ENCODE measurements around the gene CSMD2.

The CSMD2 gene

DNA sequence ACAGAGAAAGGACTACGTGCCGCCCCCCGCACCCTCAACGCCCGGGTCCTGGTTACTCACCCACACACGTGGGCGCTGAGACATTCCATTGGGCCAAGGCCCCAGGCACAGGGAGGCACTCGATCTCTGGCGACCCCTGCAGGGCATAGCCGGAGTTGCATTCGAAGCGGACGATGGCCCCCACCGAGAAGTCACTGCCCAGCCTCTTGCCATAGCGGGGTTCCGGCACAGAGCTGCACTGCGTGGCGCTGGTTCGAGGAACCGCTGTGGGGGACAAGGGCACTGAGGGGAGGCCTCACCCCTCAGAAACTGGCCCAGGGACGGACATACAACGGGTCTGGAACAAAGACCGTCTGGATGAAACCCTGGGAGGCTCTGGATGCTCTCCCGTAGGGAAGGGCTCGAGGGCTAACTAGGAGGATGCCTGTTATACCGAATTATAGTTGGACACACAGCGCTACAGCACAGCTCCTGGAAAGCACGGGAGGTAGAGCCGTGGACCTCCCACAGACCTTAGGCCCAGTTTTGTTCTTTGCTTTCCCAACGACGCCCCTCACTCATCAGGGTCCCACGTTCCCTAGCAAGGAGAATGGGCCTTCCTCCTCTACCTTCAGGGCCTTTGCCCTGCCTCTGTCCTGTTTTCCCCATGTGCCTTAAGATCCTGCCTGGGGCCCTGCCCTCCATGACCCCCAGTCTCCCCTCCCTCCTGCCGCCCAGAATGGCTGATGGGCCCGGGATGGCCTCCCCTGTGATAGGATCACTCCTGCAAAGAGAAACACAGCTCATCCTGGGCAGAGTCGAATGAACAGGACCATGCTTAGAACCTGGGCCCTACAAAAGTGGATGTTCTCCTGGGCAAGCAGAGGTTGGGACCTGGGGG lies 539.8 kb downstream of the CSMD2 start:
- in situ Hi-C loops (cut with MboI; ENCODE audit: low sequenced_read_pairs): loop anchor here (25.0 kb wide), 3 partner anchors 338 to 962 kb away; partner anchors contain the start of gene HPCA

DNA sequence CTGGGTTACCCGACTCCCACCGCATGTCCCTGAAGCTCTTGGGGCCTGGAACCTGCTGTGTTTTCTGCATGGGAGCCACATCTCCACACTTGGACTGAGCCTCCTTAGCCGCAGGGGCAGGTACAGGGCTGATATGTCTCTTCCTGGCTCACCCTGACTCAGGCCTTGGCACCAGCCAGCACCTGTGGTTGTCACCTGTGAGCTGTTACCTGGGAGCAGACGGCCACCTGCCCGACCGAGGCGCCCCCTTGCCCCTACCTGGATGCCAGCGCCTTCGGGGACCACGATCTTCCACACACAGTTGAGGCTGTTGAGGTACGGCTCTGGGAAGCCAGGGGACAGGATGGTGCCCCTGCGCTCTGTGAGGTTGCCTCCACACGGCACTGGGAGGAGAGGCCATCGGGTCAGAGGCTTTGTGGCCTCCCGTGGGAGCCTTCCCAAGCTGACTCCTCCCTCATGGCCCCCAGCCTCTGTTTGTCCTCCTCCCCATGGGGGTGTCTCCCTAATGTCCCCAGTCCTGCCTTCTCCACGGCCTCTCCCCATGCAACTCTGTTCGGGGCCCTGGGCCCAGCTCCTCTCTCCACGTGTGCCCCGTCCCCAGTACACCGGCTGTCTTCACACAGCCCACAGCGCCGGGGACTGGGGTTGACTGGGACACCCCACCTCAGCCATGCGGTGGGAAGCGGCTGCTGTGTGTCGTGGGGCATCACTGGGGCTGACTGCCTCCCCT lies 540.6 kb downstream of the CSMD2 start:
- in situ Hi-C loops (cut with MboI; ENCODE audit: low sequenced_read_pairs): loop anchor here (25.0 kb wide), 2 partner anchors 337 to 737 kb away; partner anchors contain the start of gene HPCA

DNA sequence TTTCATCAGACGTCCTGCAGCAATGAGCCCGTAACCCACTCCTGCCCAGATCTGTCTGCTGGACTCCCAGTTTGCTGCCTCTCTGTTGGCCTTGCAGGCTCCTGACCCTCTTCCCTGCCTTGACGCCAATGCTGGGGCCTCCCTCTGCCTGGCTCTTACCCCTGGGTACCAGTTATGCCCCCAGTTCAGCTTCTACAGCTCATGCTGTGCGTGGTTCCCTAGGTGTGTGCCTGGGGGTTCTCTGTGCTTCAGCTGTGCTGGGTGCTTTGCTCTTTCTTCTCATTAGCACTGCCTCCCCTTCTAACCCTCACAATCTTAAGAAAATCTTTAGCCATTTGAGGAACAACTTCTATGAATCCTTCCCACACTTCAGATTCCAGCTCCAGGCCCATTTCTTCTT lies 541.2 kb downstream of the CSMD2 start:
- in situ Hi-C loops (cut with MboI; ENCODE audit: low sequenced_read_pairs): loop anchor here (25.0 kb wide), 2 partner anchors 337 to 737 kb away; partner anchors contain the start of gene HPCA

DNA sequence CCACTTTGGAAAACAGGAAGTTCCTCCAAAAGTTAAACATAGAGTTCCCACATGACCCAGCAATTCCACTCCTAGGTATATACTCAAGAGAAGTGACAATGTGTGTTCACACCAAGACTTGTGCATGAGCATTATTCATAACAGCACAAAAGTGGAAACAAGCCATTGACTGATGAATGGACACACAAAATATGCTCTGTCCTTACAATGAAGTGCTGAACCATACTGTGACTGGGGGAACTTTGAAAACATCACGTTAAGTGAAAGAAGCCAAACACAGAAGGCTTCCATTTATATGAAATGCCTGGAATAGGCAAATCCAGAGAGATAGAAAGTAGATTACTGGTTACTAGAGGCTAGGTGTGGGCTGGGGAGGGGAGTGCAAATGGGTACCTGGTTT lies 542.3 kb downstream of the CSMD2 start:
- in situ Hi-C loops (cut with MboI; ENCODE audit: low sequenced_read_pairs): loop anchor here (25.0 kb wide), 2 partner anchors 335 to 735 kb away; partner anchors contain the start of gene HPCA

DNA sequence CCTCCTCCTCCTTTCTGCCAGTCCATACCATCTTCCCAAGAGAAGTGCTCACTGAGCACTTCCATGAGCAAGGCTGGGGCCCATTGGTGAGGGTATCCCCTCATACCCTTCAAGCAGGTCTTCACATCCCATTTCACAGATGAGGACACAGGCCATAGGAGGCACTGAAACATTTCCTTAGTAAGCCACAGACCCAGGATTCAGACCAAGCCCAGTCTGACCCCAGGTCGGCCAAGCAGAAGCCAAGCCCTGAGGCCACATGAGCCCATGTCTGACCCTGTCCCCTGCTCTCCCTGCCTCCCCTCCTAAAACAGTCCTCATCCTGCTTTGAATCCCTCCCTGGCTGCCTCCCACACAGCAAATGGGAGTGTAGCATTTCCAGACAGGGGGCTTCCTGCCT lies 546.4 kb downstream of the CSMD2 start:
- in situ Hi-C loops (cut with MboI; ENCODE audit: low sequenced_read_pairs): loop anchor here (25.0 kb wide), 2 partner anchors 331 to 731 kb away; partner anchors contain the start of gene HPCA

DNA sequence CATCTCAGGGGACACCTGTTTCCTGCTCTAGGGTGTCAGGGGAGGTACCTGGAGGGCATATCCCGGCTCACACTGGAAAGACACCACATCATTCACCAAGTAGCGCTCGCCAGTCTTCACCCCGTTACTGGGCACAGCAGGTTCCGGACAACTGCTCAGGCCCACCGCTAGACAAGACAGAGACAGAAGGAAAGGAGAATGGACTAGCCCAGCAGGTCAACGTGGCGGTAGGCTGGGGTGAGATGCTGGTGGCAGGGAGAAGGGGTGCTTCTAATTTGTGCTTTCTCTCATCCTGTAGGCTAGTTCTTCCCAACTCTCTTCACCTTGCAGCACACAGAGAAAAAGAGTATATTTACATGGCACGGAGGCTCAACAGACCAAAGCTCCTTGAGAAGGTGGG lies 547.6 kb downstream of the CSMD2 start:
- in situ Hi-C loops (cut with MboI; ENCODE audit: low sequenced_read_pairs): loop anchor here (25.0 kb wide), 2 partner anchors 330 to 730 kb away; partner anchors contain the start of gene HPCA

DNA sequence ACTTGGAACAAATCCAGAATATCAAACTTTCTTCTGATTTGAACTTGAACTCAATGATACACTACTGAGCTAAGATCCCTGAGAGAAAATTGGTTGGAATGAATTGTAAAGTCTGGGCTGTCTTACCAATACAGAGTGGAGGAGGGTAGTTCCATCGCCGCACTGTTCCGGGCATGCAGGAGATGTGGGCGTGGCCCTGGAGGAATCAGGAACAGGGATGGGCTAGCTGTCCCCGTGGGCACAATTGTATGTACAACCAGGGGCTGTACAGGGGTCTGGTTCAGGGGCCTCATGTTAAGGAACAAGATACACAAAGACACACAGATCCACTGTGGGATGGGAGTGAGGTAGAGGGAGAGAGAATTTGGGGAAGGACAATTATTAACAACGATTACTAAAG lies 548.2 kb downstream of the CSMD2 start:
- in situ Hi-C loops (cut with MboI; ENCODE audit: low sequenced_read_pairs): loop anchor here (25.0 kb wide), 2 partner anchors 329 to 729 kb away; partner anchors contain the start of gene HPCA

DNA sequence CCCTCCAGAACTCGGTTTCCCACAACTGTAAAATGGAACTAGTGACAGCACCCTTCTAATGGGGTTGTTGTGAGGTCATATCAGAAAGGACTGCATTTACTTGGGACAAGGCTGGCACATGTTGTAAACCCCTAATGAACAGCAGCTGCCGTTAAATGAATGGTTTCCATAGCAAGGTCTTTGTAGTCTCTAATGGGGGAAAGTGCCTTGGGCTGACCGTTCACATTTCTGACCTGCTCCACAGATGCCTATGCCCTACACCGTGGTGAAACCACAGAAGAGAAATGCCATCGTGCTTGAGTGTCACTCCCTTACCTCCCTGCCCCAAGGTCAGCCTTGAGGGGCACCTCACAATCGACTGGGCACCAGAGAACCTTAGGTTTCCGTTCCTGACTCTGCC lies 549.5 kb downstream of the CSMD2 start:
- in situ Hi-C loops (cut with MboI; ENCODE audit: low sequenced_read_pairs): loop anchor here (25.0 kb wide), 2 partner anchors 328 to 728 kb away; partner anchors contain the start of gene HPCA

DNA sequence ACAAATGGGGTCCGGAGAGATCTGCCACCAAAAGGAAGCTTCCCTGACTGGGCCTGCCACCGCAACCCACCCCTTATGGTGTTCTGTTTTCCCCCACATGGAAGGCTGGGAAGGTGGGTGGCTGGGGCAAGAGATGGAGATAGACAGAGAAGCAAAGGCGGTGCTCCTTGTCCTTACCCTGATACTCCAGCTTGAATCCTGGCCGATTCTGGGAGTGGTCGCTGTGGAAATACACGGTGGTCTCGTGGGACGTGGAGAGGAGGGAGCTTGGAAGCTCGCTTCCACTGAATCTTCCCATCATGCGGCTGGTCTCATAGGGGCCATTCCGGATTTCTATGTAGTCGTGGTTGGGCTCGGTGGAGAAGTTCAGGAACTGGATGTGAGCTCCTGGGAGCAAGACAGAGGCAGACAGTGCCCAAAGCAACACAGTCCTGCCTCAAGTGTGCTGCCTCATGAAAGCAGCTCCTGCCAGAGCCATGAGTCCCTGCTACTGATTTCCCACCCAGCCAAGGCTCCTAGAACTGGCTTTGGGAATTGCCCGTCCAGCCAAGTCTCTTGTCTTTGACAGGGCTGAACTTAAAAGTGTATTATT lies 554.1 kb downstream of the CSMD2 start:
- in situ Hi-C loops (cut with MboI; ENCODE audit: low sequenced_read_pairs): loop anchor here (25.0 kb wide), 2 partner anchors 324 to 724 kb away; partner anchors contain the start of gene HPCA

DNA sequence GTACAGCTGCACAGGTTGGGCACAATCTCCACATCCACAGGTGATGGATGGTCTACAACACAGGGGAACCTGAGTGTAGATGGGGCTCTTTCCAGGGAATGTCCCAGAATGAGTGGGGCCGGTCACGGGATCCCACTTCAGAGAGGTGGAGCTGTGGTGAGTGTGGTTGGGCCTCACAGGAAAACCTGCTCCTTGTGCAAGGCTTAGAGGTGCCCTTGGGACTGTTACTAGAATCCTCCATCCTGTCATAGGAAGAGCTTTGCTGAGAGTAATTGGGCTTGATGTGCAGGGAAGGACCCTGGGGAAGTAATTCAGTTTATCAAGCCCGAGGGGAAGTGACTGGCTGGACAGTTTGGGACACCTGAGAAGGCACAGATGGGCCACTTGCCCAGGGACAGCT lies 554.6 kb downstream of the CSMD2 start:
- in situ Hi-C loops (cut with MboI; ENCODE audit: low sequenced_read_pairs): loop anchor here (25.0 kb wide), 2 partner anchors 323 to 723 kb away; partner anchors contain the start of gene HPCA

DNA sequence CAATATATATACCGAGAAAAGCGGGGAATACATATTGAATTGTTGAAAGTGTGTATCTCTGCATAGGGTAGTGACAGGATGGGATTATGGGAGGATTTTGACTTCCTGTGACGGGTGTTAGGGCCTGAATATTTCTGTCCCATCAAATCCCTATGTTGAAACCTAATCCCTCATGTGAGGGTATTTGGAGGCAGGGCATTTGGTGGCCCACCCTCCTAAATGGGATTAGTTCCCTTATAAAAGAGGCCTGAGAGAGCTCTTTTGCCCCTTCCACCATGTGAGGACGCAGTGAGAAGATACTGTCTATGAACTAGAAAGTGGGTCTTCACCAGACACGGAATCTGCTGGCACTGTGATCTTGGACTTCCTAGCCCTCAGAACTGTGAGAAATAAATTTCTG lies 555.3 kb downstream of the CSMD2 start:
- in situ Hi-C loops (cut with MboI; ENCODE audit: low sequenced_read_pairs): loop anchor here (25.0 kb wide), 2 partner anchors 322 to 722 kb away; partner anchors contain the start of gene HPCA

DNA sequence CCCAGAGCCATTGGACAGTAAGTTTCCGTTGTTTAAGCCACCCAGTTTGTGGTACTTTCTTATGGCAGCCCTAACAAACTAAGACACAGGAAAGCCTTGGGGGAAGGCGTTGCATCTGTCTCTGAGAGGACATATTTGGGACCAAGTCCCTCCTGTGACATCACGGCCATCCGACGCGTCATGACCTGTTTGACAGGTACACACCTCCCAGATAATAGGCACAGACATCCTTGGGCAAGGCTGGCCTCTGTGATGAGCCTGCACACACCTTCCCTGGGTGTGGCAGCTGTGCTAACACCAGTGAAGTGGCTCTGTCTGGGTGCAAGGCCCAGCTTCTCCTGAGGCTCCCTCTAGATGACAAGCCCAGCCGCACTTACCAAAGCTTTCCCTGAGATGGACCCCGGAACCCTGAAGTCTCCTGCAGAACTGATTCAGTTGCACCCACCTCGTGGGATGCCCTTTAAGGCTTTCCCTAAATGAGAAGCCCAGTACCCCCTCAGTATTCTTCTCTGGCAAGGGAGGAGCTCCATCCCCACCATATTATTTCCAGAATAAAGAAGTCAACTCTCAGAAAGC lies 556.1 kb downstream of the CSMD2 start:
- in situ Hi-C loops (cut with MboI; ENCODE audit: low sequenced_read_pairs): loop anchor here (25.0 kb wide), 2 partner anchors 322 to 722 kb away; partner anchors contain the start of gene HPCA

DNA sequence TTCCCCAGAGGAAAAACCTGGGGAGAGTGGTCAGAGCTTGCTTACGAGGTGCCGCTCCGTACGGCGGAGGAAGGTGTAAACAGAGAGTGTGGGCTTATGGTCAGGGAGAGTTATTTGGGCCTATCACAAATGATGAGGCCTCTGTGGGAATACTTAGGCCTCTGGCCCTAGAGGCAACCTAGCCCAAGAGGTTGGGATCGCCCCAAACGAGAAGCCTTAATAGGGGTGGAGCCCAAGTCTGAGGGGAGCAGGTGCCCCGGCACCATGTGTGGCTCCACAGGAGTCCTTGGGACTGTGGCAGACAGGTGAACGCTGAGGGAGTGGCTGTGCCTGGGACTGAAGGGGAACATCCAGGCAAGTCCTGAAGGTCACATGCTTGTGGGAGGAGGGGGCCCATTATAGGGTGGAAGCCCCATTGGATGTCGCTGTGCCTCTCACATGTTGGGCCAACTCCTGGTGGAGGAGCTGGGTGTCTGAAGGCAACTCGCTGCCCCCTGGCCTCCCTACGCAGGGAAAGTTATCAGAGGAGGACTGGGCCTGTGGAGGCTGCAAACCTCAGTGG lies 557.5 kb downstream of the CSMD2 start:
- in situ Hi-C loops (cut with MboI; ENCODE audit: low sequenced_read_pairs): loop anchor here (25.0 kb wide), 2 partner anchors 320 to 720 kb away; partner anchors contain the start of gene HPCA

DNA sequence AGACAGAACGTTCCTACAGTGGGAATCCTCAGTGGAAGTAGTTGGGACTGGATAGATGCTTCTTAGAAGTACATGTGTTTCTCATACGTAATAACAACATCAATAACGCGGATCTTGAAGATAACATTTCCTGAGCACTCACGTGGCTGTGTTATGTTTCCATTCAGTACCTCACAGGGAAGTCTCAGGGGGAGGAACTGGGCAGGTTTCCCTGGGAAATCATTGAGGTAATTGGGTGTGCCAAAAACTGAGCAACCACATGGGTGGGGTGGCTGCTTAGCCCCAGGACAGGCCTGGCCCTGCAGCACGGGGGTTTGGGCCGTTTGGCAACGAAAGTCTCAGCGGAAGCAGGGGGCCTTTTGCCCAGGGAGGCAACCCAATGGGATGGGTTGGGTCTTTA lies 558.8 kb downstream of the CSMD2 start:
- in situ Hi-C loops (cut with MboI; ENCODE audit: low sequenced_read_pairs): loop anchor here (25.0 kb wide), 2 partner anchors 319 to 719 kb away; partner anchors contain the start of gene HPCA

DNA sequence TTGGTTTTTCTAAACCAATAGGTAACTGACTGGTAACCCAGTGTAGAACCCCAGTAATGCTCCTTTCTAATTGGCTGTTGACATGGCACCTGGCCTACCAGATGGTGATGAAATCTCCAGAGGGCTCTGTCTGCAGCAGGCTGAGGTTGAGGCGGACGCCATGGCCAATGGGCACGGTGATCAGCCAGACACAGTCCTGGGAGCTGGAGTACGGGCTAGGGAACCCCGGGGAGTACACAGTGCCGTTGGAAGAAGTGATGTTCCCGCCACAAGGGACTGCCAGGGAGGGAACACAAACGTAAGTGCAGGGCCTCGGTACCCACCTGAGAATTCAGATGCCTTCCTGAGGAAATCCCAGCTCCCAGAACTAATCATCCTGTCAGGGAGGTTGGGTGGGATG lies 562.8 kb downstream of the CSMD2 start:
- in situ Hi-C loops (cut with MboI; ENCODE audit: low sequenced_read_pairs): loop anchor here (25.0 kb wide), 2 partner anchors 315 to 715 kb away; partner anchors contain the start of gene HPCA

DNA sequence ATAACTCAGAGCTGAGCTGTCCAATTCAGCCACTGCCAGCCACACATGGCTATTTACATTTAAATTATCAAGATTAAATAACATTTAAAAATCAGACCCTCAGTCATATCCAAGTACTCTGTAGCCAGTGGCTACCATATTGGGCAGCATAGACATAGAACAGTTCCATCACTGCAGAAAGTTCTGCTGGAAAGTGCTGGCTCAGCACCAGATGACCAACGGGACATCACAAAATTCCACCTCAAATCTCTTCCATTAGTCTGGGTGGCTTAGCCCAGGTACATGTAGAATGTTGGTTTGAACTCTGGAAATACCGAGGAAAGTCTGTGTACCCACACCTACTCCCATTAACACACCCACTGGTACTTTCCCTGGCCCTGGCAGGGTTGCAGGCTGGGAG lies 563.3 kb downstream of the CSMD2 start:
- in situ Hi-C loops (cut with MboI; ENCODE audit: low sequenced_read_pairs): loop anchor here (25.0 kb wide), 2 partner anchors 314 to 714 kb away; partner anchors contain the start of gene HPCA

DNA sequence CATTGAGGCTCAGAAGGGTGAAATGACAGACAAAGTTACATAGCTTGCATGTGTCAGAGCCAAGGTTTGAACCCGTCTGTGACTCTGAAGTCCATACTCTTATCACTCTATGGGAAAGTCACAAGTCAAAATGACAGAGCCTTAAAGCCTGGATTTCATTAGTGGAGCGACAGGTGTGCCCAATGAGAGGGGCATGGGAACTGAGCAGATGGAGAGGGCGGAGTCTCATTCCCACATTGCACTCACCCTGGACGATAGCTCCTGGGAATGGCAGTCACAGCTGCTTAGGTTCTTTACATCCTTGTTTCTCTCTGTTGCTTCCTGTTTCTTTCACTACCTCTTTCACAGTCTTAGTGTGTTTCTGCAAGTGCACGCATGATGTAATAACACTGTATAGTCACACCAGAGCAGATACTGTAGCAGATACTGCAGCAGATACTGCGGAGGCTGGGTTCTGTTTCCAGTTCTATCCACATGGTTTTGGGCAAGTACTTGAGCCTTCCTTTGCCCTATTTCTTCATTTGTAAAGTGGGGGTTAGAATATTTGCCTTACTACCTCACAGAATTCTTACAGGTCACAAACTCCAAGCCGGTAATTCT lies 565.4 kb downstream of the CSMD2 start:
- in situ Hi-C loops (cut with MboI; ENCODE audit: low sequenced_read_pairs): loop anchor here (25.0 kb wide), 2 partner anchors 312 to 712 kb away; partner anchors contain the start of gene HPCA

DNA sequence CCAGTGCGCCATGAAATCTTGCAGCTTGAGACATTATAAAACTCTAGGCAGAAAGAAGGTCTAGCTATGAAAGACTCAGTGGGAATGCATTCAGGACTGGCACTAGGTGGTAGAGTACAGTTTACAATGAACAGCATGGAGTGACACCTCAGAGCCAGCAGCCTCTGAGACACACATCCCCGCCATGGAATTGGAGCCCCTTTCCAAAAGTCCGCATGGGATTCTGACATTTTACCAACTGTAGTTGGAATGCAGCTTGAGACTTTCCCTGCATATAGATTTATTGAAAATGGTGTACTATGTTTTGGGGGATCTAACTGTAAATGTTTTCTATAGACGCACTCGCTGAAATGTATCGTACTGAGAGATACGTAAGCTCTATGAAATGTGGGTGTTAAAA lies 576.3 kb downstream of the CSMD2 start:
- in situ Hi-C loops (cut with MboI; ENCODE audit: low sequenced_read_pairs): no loop called here

DNA sequence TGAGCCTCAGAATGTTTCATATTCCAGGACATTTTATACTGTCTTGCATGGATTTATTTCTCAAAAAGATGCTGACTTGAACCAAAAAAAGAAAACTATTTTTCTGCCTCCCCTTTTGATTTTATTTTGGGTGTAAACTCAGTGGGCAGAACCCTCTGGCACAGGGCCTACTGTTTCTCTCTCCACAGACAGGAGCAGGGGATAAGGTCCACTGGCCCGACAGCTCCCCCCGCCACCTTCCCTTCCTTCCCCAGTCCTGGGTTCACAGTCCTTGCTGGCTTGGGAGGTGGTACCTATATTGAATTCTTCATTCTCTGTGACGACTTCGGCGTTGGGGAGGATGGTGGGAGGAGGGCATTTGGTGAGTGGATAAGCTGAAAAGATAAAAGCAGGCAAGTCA lies 578.2 kb downstream of the CSMD2 start:
- in situ Hi-C loops (cut with MboI; ENCODE audit: low sequenced_read_pairs): no loop called here
